ENCODE results near the gene HDGFL2.
"Not testable (repeated sequence)": the region's sequence is repeated elsewhere in the genome, so short reads cannot be mapped to it uniquely, and the experiment has no call there.

Gene HDGFL2

GRCh38 chr19:4516939-4517300 is 44.8 kb downstream of the HDGFL2 start:
- no peak for DNase-seq

GRCh38 chr19:4517451-4518057 is 45.5 kb downstream of the HDGFL2 start:
- DNase-seq = no peak

- no peak for DNase-seq
Observed at GRCh38 chr19:4518345-4519171, 46.5 kb downstream of the HDGFL2 start, which contains the start of gene PLIN4. Gene PLIN4, minus strand, starts transcription at chr19:4518486. Its CDS starts 214 bp downstream, at chr19:4518272.

DNA sequence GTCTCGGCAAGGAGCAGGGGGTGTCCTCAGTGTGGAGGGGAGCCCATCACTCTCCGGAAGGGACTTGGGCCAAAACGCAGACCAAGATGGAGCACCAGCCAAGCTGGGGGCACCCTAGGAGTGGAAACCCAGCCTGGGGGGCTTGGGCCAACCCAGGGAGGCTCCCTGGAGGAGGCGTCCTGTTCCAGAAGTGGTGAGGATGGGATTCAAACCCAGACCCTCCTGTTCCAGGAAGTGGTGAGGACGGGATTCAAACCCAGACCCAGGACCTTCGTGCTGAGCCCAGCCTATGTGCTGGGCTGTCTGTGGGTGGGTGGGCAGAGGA is 47.0 kb downstream of the HDGFL2 start:
- DNase-seq = no peak

- DNase-seq = no peak
Observed at GRCh38 chr19:4519521-4520277, 47.6 kb downstream of the HDGFL2 start.

GRCh38 chr19:4521170-4521887 is 49.2 kb downstream of the HDGFL2 start:
- no peak for DNase-seq

- DNase-seq = no peak
Observed at GRCh38 chr19:4521888-4522242, 49.8 kb downstream of the HDGFL2 start.

DNA sequence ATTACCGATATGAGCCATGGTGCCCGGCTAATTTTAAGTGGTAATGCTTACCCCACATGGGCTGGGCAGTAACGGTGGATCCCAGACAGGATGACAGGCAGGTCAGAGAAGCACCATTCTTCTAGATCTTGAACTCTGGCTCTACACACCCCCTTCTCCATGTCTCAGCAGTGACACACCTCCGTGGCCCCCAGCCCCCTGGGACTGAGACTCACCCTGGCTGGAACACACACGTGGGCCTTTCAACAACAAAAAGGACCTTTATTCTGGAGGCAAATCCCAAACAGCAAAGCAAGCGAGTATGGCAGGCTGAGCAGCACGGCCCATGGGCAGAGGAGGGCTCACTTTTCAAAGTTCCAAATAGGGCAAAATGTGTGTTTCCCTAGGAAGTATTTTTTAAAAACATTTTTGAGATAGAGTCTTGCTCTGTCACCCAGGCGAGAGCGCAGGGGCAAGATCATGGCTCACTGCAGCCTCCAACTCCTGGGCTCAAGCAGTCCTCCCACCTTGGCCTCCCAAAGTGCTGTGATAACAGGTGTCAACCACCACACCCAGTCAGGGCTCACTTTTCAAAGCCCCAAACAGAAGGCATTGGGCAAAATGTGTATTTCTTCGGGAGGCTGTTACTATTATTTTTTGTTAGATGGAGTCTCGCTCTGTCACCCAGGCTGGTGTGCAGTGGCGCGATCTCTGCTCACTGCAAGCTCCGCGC is 50.4 kb downstream of the HDGFL2 start:
- DNase-seq = no peak

- DNase-seq = peak in 1 of 2 experiments; percentile 44
Observed at GRCh38 chr19:4523306-4524110, 51.4 kb downstream of the HDGFL2 start.

DNA sequence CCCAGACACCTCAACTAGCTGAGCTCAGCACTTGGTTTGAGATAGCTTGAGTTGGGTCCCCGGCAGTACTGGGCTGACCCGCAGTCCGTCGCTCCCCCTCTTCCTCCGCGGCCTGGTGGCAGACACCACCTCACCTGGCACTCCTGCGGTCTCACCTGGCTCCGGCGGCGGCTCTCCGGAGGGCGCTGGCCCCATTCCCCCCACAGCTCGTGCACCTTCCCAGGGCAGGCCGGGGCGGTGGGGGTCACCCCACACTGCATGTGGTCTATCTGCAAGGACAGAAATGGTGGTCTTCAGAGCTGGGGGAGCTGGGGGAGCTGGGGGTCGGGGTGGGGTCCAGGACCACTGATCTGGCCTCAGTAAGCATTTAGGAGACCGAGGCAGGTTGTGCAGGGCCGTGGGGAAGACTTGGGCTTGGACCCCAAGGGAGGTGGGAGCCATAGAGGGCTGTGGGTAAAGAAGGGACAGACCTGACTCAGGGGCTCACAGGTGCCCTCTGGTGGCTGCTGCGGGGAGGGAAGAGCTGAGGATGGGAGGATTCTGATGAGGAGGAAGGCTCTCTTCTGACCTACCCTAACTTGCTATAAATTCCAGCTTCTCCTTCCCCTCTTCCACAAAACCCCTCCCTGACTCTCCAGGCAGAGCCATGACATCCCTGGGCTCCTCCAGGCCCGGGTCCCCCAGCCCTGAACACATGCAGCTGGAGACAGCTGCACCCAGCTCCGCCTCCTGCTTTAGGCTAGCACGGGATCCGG is 52.9 kb downstream of the HDGFL2 start:
- DNase-seq = peak in 1 of 2 experiments; percentile 36

- DNase-seq = no peak
Observed at GRCh38 chr19:4525563-4526002, 53.5 kb downstream of the HDGFL2 start.

DNA sequence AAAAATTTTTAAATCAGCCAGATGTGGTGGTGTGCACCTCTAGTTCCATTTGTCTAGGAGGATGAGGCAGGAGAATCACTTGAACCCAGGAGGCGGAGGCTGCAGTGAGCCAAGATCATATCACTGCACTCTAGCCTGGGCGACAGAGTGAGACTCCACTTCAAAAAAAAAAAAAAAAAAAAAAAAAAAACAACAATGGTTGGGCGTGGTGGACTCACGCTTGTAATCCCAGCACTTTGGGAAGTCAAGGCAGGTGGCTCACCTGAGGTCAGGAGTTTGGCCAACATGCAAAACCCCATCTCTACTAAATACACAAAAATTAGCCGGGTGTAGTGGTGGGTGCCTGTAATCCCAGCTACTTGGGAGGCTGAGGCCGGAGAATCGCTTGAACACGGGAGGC is 55.3 kb downstream of the HDGFL2 start:
- DNase-seq = not testable (repeated sequence)

DNA sequence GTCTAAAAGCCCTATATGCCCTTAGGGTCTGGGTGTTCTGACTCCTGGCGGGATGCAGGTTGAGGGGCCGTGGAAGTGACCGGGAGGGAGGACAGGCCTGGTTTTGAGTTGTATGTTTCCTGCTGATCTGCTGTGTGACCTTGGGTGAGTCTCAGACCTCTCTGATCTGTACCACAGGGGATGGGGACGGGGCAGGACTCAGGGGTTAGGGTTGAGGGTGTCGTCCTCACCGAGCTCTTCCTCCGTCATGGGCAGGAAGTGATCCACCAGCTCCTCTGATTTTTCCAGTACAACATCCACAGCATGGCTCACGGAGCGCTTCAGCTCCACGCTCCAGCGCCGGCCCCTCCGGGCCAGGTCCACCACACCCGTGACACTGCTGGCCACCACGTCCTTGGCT is 56.7 kb downstream of the HDGFL2 start:
- DNase-seq = no peak

DNA sequence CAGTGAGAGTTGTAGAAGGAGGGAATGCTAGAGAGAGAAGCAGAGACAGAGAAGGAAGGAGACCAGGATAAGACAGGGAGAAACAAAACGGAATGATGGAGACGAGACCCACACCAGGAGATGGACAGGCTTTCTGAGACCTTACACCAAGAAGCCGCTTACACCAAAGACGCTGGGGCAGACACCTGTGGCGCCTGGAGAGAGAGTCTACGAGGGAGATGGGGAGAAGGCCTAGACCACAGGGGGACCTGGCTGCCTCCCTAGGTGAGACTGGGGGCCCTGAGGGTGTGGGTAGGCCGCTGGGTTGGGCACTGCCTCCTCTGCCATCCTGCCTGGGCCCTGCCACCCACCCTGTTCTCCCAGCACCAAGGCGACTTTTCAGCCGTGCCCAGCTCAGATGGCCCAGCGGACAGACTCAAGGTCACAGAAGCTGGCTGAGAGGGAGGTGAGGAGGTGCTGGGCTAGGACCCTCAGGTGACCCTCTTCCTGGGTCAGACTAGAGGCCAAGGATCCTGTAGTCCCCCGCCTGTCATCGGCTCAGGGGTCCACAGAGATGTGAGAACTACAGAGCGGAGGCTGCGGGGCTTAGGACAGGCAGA is 57.9 kb downstream of the HDGFL2 start:
- no peak for DNase-seq

DNA sequence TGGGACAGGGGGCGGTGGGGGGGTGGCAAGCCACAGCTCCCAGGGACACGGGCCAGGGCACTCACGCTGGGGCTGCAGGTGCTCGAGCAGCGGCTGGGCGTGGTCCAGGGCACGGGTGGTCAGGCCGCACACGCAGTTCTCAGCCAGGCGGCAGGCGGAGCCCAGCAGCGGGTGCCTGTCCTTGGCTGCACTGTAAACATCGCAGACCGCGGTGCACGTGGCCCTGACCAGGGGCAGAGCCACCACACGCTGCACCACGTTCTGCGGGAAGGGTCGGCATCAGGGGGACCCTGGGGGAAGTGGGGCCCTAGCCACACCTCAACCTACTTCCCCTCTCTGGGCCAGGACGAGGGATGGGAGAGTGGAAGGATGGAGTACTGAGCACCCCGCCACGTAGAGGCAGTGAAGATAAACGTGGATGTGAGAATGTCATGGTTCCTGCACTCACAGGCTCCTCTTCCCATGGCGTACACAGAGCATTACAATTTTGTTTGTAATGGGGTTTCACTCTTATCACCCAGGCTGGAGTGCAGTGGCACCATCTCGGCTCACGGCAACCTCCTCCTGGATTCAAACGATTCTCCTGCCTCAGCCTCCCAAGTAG is 59.6 kb downstream of the HDGFL2 start:
- DNase-seq = no peak

DNA sequence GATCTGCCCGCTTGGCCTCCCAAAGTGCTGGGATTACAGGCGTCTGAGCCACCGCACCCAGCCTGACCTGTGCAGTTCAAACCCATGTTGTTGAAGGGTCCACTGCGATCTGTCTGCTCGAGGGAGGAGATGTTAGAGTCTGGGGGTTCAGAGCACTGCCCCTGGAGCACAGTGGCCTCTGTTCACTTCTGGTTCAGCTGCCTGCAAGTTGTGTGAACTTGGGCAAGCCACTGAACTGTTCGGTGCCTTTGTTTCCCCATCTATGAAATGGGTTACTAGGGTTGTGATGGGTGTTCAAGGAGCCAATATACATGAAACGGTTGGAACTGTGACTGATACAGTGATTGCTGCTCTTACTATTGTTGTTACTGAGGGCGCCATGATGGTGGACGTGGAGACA is 61.2 kb downstream of the HDGFL2 start:
- DNase-seq = no peak

GRCh38 chr19:4533835-4534424 is 61.8 kb downstream of the HDGFL2 start:
- DNase-seq = no peak

GRCh38 chr19:4534836-4535658 is 63.0 kb downstream of the HDGFL2 start, which contains the start of gene PLIN5:
Gene PLIN5, minus strand, starts transcription at chr19:4535224. Its CDS starts 1,150 bp downstream, at chr19:4534074.
- no peak for DNase-seq

DNA sequence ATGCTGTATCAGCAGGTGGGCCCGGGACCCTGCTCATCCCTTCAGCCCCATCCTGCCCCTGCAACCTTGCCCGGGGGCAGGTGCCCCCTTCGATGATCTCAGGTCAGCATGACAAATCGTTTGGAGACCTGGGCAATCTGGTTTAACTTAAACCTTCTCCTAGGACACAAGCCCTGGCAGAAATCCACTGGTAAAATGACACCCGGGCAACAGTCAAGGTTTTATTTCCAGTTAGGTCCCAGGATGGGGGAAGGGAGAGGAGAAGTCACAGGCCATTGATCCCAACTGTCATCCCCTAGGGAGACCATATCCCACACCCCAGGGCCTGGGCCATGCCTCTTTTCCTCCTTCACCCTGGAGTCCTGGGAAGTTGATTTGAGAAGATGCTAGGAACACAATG is 64.7 kb downstream of the HDGFL2 start:
- DNase-seq = no peak

All from SW 1271 (cell line).